Ovary (tissue), 9 donors: ENCODE results near the gene PARK7. TPM values are rescaled to one million over a fixed set of nuclear protein-coding genes. Genes with fewer than 3 reads are reported as not detected.

Experiments
- DNase-seq, 5 donors: peaks; one replicate each; pipeline ENCODE4 v3.0.0-alpha.2; 2019 to 2020
- H3K27ac ChIP-seq, 2 donors: fragments of 200-600 bp; one replicate each; pipeline versions ENCODE4 v1.5.1 to v1.8.0; 2019 to 2022
- H3K27me3 ChIP-seq: fragments of 200-600 bp; one replicate; pipeline ENCODE4 v1.8.0; 2022
- H3K36me3 ChIP-seq: fragments of 200-600 bp; sonication (generic); one replicate; pipeline ENCODE4 v1.5.1; 2019
- H3K4me1 ChIP-seq: one replicate; pipeline ENCODE4 v1.8.1; 2013; ENCODE audit warnings: mild to moderate bottlenecking, moderate library complexity; ENCODE audit not compliant: insufficient read depth
- H3K4me3 ChIP-seq: fragments of 200-600 bp; sonication (generic); one replicate; pipeline ENCODE4 v1.5.1; 2017
- H3K9me3 ChIP-seq, 2 donors: fragments of 200-600 bp in 1 of 2; sonication (generic) in 1 of 2; one replicate each; pipeline versions ENCODE4 v1.5.1 to v1.8.1; 2013 to 2019; ENCODE audit warnings: mild to moderate bottlenecking in 1 of 2, moderate library complexity in 1 of 2
- CTCF ChIP-seq, 3 donors: fragments of 450-650 bp in 2 of 3; fragments of 200-600 bp in 1 of 3; IDR thresholded peaks; one replicate each; pipeline versions ENCODE4 v1.5.1 to v1.8.0; 2016 to 2022; ENCODE audit warnings: antibody characterized with exemption in 3 of 3, mild to moderate bottlenecking in 1 of 3
- EP300 ChIP-seq: sonication (generic); formaldehyde crosslinking; IDR thresholded peaks from one replicate; pipeline ENCODE4 v1.6.1; 2017; ENCODE audit warnings: antibody characterized with exemption
- POLR2A ChIP-seq: fragments of 450-650 bp; IDR thresholded peaks from one replicate; pipeline ENCODE4 v1.6.1; 2017; ENCODE audit warnings: antibody characterized with exemption, mild to moderate bottlenecking, moderate library complexity
- WGBS, 3 donors: extraction: QIAGEN DNeasy Blood & Tissue Kit in 1 of 3; methylation state at CpG; one replicate each; pipeline versions ENCODE4 v1.1.5 to v1.1.7; 2013 to 2017; 5-methylcytosine and 5-hydroxymethylcytosine counted together
- intact Hi-C, 4 donors: fragments of 100-400 bp; cut with DNase I; formaldehyde crosslinking; loops; one replicate each; pipeline versions ENCODE4 v1.11.0 to v1.15.1; 2022 to 2023
- polyA plus RNA-seq, 2 donors: library from polyadenylated mRNA; stranded (reverse); fragments of 200-250 nt in 1 of 2; fragments of 350-450 nt in 1 of 2; fragmentation: Illumina TruSeq in 1 of 2; extraction: RNeasy Lipid Tissue Mini Kit (QIAGEN cat#74804) in 1 of 2; gene quantifications; one replicate each; pipeline ENCODE4 v1.2.3, GENCODE V29; 2013 to 2014
- total RNA-seq, 7 donors: library from RNA; depleted of rRNA in 2 of 7; stranded (reverse); fragments of >200 nt in 2 of 7; fragmentation: NEBNext Ultra II Directional in 3 of 7; extraction: Animal tissue kit (Norgen Biotek cat#: 25700) in 3 of 7; gene quantifications; one replicate each; pipeline versions ENCODE4 v1.1.0 to v1.2.4, GENCODE V29; 2016 to 2023
- donor health status: DM: no; HTN: no; CAD: no; lungs with moderate emphysema.
- donor health status: DM: no; HTN: no; CAD: no.
- donor health status: Bipolar disorder and iron deficiency.
- donor health status: DM: yes; HTN: yes; CAD: no.
- donor health status: DM: no; HTN: no; CAD: no.
- donor health status: DM: yes; HTN: yes; CAD: no.

The PARK7 gene
- total and polyA plus RNA-seq, 9 donors: 159 to 438 (median 248) TPM

GRCh38 chr1:7987528-7987927, 26.0 kb downstream of the PARK7 start:
- Histone ChIP-seq H3K27ac (no peak overlapping the region), H3K36me3 (no peaks in the 10 kb centered on the region), H3K27me3 (no peaks in the 10 kb centered on the region), H3K4me3 (no peak overlapping the region), H3K9me3 (no peaks in the 10 kb centered on the region), H3K4me1 (peaks cover 3% of the 10 kb centered on the region)
- TF ChIP-seq POLR2A (no peak), CTCF (IDR thresholded peaks at IDR 0.05) (no peak), EP300 (no peak)
- intact Hi-C loops: loop anchor here in 1 of 4 donors (10.0 kb wide), 1 partner anchor 357 kb away; no protein-coding TSS in a partner anchor
- 98 to 99% (median 99%) methylated on average over 7 of the region's 7 CpGs for WGBS, 3 donors
- no peak for DNase-seq

- Histone ChIP-seq H3K36me3 (no peaks in the 10 kb centered on the region), H3K4me3 (no peak overlapping the region), H3K27me3 (no peaks in the 10 kb centered on the region), H3K9me3 (no peaks in the 10 kb centered on the region), H3K27ac (no peak overlapping the region), H3K4me1 (peaks cover 3% of the 10 kb centered on the region)
- intact Hi-C loops: loop anchor here in 1 of 4 donors (10.0 kb wide), 1 partner anchor 356 kb away; no protein-coding TSS in a partner anchor
- TF ChIP-seq CTCF (IDR thresholded peaks at IDR 0.05) (no peak), POLR2A (no peak)
- DNase-seq: no peak
- WGBS, 3 donors: 68 to 88% (median 77%) methylated on average over 1 of the region's 1 CpG
These were observed 27.1 kb downstream of the PARK7 start for GRCh38 chr1:7988576-7988975.

GRCh38 chr1:7989762-7990428, 28.4 kb downstream of the PARK7 start:
- no peak overlapping the region for H3K4me3 ChIP-seq
- 50 to 56% (median 51%) methylated on average over 2 of the region's 2 CpGs for WGBS, 3 donors
- intact Hi-C loops: loop anchor here in 1 of 4 donors (10.0 kb wide), 1 partner anchor 355 kb away; no protein-coding TSS in a partner anchor
- no peaks in the 10 kb centered on the region for H3K36me3 ChIP-seq
- no peaks in the 10 kb centered on the region for H3K9me3 ChIP-seq
- TF ChIP-seq CTCF (IDR thresholded peaks at IDR 0.05) (no peak), POLR2A (no peak), EP300 (no peak)
- DNase-seq: no peak
- H3K27me3 ChIP-seq: no peaks in the 10 kb centered on the region
- peaks cover 3% of the 10 kb centered on the region for H3K4me1 ChIP-seq
- H3K27ac ChIP-seq: no peak overlapping the region

GRCh38 chr1:7991504-7992440, 30.3 kb downstream of the PARK7 start:
- 89 to 93% (median 92%) methylated on average over 18 of the region's 18 CpGs for WGBS, 3 donors
- intact Hi-C loops: no loop called here
- H3K4me1 ChIP-seq: peaks cover 3% of the 10 kb centered on the region
- no peaks in the 10 kb centered on the region for H3K27me3 ChIP-seq
- DNase-seq: no peak
- TF ChIP-seq POLR2A (no peak), EP300 (no peak), CTCF (IDR thresholded peaks at IDR 0.05) (no peak)
- H3K36me3 ChIP-seq: no peaks in the 10 kb centered on the region
- no peak overlapping the region for H3K27ac ChIP-seq
- no peak overlapping the region for H3K4me3 ChIP-seq
- no peaks in the 10 kb centered on the region for H3K9me3 ChIP-seq
